Fibroblast of lung (primary cell): ENCODE data around the gene WDR64. TPM values are rescaled to one million over a fixed set of nuclear protein-coding genes. Genes with fewer than 3 reads are reported as not detected.

ENCODE experiments used
- DNase-seq, 2 donors: peaks; one replicate each; pipeline versions ENCODE4 v3.0.0 to v3.0.0-alpha.2; 2010; ENCODE audit warnings: low read depth in 2 of 2
- H2AFZ ChIP-seq: 2 replicates; pipeline ENCODE4 v1.5.1; 2012; ENCODE audit warnings: low read length, control low read depth, inconsistent platforms
- H3K27ac ChIP-seq: 2 replicates; pipeline ENCODE4 v1.5.1; 2011; ENCODE audit warnings: low read length, control low read depth; ENCODE audit not compliant: insufficient read depth
- H3K27me3 ChIP-seq: 2 replicates; pipeline ENCODE4 v1.5.1; 2011; ENCODE audit warnings: mild to moderate bottlenecking, low read length; ENCODE audit not compliant: control insufficient read depth, insufficient read depth
- H3K36me3 ChIP-seq: 2 replicates; pipeline ENCODE4 v1.5.1; 2011; ENCODE audit warnings: low read length; ENCODE audit not compliant: control insufficient read depth, insufficient read depth
- H3K4me1 ChIP-seq: 2 replicates; pipeline ENCODE4 v1.5.1; 2011; ENCODE audit warnings: low read length; ENCODE audit not compliant: control insufficient read depth, insufficient read depth; ENCODE audit errors: extremely low read depth
- H3K4me2 ChIP-seq: 2 replicates; pipeline ENCODE4 v1.5.1; 2011; ENCODE audit warnings: low read length, control low read depth; ENCODE audit not compliant: insufficient read depth; ENCODE audit errors: extremely low read depth
- H3K4me3 ChIP-seq, 4 experiments: fragments of 200-600 bp in 1 of 4; sonication (generic) in 1 of 4; replicated peaks in 1 of 4; 2 replicates each; pipeline ENCODE4 v1.5.1; 2011 to 2016; ENCODE audit warnings: low read length in 4 of 4, low read depth in 3 of 4, mild to moderate bottlenecking in 3 of 4, control low read depth in 2 of 4, inconsistent platforms in 1 of 4, mixed read lengths in 1 of 4; ENCODE audit not compliant: insufficient read depth in 1 of 4; ENCODE audit errors: control extremely low read depth in 1 of 4
- H3K79me2 ChIP-seq: 2 replicates; pipeline ENCODE4 v1.5.1; 2012; ENCODE audit warnings: mild to moderate bottlenecking, low read length, inconsistent platforms; ENCODE audit not compliant: control insufficient read depth, insufficient read depth
- H3K9ac ChIP-seq: 2 replicates; pipeline ENCODE4 v1.5.1; 2011; ENCODE audit warnings: mild to moderate bottlenecking, low read length, control low read depth; ENCODE audit not compliant: insufficient read depth
- H3K9me3 ChIP-seq: 2 replicates; pipeline ENCODE4 v1.5.1; 2012; ENCODE audit warnings: low read depth, low read length; ENCODE audit not compliant: control insufficient read depth, insufficient read depth
- H4K20me1 ChIP-seq: 2 replicates; pipeline ENCODE4 v1.5.1; 2011; ENCODE audit warnings: low read length; ENCODE audit not compliant: control insufficient read depth, insufficient read depth; ENCODE audit errors: extremely low read depth
- CTCF ChIP-seq, 2 donors: IDR thresholded peaks in 1 of 2; conservative IDR thresholded peaks in 1 of 2; 1 replicate in 1 of 2; 2 replicates in 1 of 2; pipeline ENCODE4 v1.5.1; 2011 to 2012; ENCODE audit warnings: low read length in 2 of 2, control low read depth in 1 of 2, inconsistent platforms in 1 of 2, low read depth in 1 of 2, mild to moderate bottlenecking in 1 of 2
- EZH2 ChIP-seq: IDR thresholded peaks from 2 replicates; pipeline ENCODE4 v1.5.1; 2012; ENCODE audit warnings: low read length, control low read depth, mild to moderate bottlenecking; ENCODE audit errors: missing control alignments
- polyA plus RNA-seq, 2 donors: library from polyadenylated mRNA; depleted of rRNA in 1 of 2; stranded (reverse) in 1 of 2; unstranded in 1 of 2; fragments of >200 nt; gene quantifications; 2 replicates each; pipeline ENCODE4 v1.2.1, GENCODE V29; 2011 to 2012; ENCODE audit warnings: missing spikeins in 1 of 2
- total RNA-seq: library from RNA; depleted of rRNA; stranded (reverse); fragments of >200 nt; gene quantifications from 2 replicates; pipeline ENCODE4 v1.2.1, GENCODE V29; 2014

The WDR64 gene
- total and polyA plus RNA-seq, 2 donors (not counting 1 experiment from before 2014, with no cell fraction given) = not detected

GRCh38 chr1:241736387-241736786, 84.3 kb downstream of the WDR64 start:
- TF ChIP-seq CTCF (conservative IDR thresholded peaks at IDR 0.05 in 1 of 2, IDR thresholded peaks at IDR 0.05 in 1 of 2; ENCODE audit: low read depth in 1 of 2, low read length in 2 of 2) (no peak), EZH2 (no peak)
- Histone ChIP-seq H3K9ac (no peak overlapping the region), H3K4me1 (no peaks in the 10 kb centered on the region), H3K27ac (no peak overlapping the region), H3K4me2 (no peak overlapping the region), H3K4me3 (no peak overlapping the region), H4K20me1 (no peaks in the 10 kb centered on the region), H3K36me3 (no peaks in the 10 kb centered on the region), H3K79me2 (no peaks in the 10 kb centered on the region), H2AFZ (no peak overlapping the region), H3K27me3 (no peaks in the 10 kb centered on the region), H3K9me3 (no peaks in the 10 kb centered on the region)
- DNase-seq = no peak

GRCh38 chr1:241738284-241739078, 86.4 kb downstream of the WDR64 start:
- Histone ChIP-seq H3K4me2 (no peak overlapping the region), H3K36me3 (no peaks in the 10 kb centered on the region), H3K9me3 (no peaks in the 10 kb centered on the region), H2AFZ (no peak overlapping the region), H3K4me3 (no peak overlapping the region), H3K4me1 (no peaks in the 10 kb centered on the region), H3K27ac (no peak overlapping the region), H3K9ac (no peak overlapping the region), H3K27me3 (no peaks in the 10 kb centered on the region), H4K20me1 (no peaks in the 10 kb centered on the region), H3K79me2 (no peaks in the 10 kb centered on the region)
- no peak for DNase-seq
- TF ChIP-seq CTCF (conservative IDR thresholded peaks at IDR 0.05 in 1 of 2, IDR thresholded peaks at IDR 0.05 in 1 of 2; ENCODE audit: low read depth in 1 of 2, low read length in 2 of 2) = no peak
- TF ChIP-seq EZH2 = no peak

GRCh38 chr1:241742084-241742483, 90.0 kb downstream of the WDR64 start:
- no peak for DNase-seq

More at GRCh38 chr1:241742084-241742483, 90.0 kb downstream of the WDR64 start:
- H4K20me1 ChIP-seq = no peaks in the 10 kb centered on the region
- H3K27me3 ChIP-seq = no peaks in the 10 kb centered on the region
- no peak for TF ChIP-seq EZH2
- H3K4me3 ChIP-seq = no peak overlapping the region
- H2AFZ ChIP-seq = no peak overlapping the region
- no peak overlapping the region for H3K27ac ChIP-seq
- no peaks in the 10 kb centered on the region for H3K4me1 ChIP-seq
- no peaks in the 10 kb centered on the region for H3K79me2 ChIP-seq
- H3K9ac ChIP-seq = no peak overlapping the region
- no peaks in the 10 kb centered on the region for H3K9me3 ChIP-seq
- H3K36me3 ChIP-seq = no peaks in the 10 kb centered on the region
- H3K4me2 ChIP-seq = no peak overlapping the region
